ENCODE measurements around the gene CLEC5A.
"Not testable (repeated sequence)": the region's sequence is repeated elsewhere in the genome, so short reads cannot be mapped to it uniquely, and the experiment has no call there.

CLEC5A gene

DNA sequence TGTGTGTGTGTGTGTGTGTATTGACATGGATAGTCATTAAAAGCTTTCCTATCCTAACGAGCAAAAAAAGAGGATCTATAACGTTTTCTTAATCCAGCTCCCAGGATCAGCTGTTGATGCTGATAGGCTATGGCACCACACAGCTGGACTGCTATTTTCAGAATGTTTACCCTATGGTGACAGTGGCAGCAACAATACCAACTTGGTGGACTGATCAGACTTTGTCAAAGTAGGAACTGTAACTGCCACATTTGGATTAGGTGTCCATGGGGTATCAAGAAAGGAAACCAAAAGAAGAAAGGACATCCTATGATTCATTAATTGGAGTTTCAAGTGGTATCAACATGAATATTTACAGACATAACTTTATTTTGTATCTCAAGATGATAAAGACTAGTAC lies 2.7 kb upstream of the CLEC5A start:
- FAIRE-seq (no peak), DNase-seq (ENCODE audit: insufficient read length, low spot score) (no peak)

DNA sequence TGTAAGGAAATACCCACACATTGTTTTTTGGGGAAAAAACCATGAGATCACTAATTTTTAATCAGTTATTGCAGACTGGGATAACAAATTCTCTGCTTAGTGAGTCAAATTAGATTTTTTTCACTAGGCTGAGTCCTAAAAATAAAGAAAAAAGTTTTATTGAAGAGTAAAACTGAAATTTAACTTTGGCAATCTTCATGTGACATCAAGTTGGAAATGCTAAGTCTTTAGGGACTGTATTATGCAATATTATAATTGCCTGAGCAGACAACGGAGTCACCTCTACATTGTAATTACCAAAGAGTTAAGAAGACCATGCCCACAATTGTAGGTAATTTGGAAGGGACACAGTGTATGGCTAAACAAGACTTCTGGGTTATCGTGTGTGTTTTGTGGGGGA lies 2.2 kb upstream of the CLEC5A start:
- no peak for FAIRE-seq
- no peak for DNase-seq (ENCODE audit: insufficient read length, low spot score)

DNA sequence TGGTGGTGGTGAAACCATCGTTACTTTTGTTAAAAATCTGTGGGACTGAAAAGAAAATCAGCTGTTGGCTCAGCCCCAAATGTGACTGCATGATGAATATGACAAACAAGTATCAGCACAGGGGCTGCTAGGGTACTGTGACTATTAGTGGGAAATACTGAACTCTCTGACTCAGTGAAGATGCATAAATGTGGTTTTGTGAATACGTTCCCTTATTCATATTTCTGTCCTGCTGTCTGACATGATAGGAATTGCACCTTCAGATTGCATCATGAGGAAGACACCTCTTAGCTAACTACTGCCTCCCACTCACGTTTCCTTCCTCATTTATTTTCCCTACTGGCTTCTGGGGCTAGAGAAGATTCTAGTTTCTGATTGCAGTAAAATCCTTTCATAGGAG lies 1.4 kb downstream of the CLEC5A start:
- FAIRE-seq (no peak), DNase-seq (ENCODE audit: insufficient read length, low spot score) (no peak)

DNA sequence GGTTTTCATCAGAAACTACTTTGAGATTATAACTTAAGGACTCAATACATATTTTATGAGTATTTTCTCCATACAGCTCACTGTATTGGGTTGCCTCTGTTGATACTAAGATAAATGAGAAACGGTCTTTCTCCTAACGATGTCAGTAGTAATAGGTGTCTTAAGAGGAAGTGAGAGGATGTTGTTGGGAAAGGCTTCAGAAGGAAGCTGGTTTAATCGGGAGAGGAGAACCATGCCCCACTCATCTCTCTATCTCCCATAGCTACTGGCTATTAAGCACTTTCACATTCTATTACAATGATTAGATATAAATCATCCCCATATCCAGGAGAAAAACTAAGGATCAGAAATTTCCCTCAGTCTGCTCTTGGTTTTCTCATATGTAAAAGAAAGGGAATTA lies 2.0 kb downstream of the CLEC5A start:
- FAIRE-seq (no peak), DNase-seq (ENCODE audit: insufficient read length, low spot score) (no peak)

DNA sequence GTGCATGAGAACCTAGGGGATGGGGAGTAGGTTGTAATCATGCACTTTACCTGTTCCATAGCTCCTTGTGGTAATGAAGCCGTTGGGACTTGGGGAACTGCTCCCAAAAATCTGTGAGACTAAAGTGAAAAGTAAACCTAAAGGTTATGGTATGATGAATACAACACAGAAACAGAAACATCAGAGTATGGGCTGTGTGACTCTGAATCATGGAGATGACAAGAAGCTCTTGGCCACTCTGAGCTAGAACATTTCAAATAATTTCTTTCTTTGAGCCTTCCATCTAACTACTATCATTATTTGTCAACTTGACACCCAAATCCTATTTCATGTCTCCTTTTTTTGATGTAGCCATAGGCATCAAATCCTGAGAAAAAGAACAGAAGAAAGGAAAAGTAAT lies 2.9 kb downstream of the CLEC5A start:
- no peak for FAIRE-seq
- no peak for DNase-seq (ENCODE audit: insufficient read length, low spot score)

DNA sequence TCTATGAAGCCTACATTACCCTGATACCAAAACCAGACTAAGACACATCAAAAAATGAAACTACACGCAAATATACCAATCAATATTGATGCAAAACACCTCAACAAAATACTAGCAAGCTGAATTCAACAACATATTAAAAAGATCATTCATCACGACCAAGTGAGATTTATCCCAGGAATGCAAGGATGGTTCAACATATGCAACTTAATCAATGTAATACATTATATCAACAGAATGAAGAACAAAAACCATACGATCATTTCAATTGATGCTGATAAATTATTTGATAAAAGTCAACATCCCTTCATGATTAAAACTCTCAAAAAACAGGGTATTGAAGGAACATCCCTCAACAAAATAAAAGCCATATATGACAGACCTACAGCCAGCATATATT lies 5.7 kb downstream of the CLEC5A start:
- FAIRE-seq = no peak

DNA sequence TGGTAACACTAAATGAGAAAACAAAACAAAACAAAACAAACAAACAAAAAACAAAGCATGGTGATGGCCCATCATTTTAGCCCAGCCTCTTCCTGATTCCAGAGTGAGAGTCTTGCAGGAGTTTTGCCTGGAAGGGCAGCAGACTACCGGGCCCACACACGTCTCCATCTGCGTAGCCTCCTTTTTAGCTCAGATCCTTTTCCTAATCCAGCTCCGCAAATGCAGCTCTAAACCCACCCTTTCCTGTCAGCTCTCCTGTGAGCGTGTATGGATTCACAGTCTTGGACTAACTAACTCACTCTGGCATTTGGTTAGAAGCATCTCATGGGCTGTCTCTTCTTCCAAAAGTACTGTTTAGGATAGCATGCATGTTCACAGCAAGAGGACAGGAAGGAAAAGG lies 16.6 kb downstream of the CLEC5A start:
- DNase-seq (ENCODE audit: insufficient read length, low spot score) = no peak
- FAIRE-seq = no peak

More for the DNA sequence above, 5.7 kb downstream of the CLEC5A start:
- no peak for DNase-seq (ENCODE audit: insufficient read length, low spot score)

DNA sequence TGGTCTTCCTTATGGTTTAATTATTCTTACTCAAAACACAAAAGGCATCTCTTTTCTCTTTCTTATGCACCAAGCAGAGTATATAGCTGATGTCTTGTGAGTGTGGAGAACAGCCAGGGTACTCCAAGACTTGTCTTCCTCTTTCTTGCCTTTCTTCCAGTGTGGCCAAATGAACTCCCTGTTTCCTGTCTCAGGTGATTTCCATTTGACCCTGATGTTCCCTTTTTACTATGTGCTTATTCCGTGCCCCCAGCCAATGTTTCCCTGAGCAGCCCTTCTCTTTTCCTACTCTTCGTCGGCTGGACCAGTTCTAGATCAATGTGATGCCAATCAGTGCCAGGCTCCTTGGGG lies 18.0 kb downstream of the CLEC5A start:
- no peak for FAIRE-seq
- DNase-seq (ENCODE audit: insufficient read length, low spot score) = no peak

DNA sequence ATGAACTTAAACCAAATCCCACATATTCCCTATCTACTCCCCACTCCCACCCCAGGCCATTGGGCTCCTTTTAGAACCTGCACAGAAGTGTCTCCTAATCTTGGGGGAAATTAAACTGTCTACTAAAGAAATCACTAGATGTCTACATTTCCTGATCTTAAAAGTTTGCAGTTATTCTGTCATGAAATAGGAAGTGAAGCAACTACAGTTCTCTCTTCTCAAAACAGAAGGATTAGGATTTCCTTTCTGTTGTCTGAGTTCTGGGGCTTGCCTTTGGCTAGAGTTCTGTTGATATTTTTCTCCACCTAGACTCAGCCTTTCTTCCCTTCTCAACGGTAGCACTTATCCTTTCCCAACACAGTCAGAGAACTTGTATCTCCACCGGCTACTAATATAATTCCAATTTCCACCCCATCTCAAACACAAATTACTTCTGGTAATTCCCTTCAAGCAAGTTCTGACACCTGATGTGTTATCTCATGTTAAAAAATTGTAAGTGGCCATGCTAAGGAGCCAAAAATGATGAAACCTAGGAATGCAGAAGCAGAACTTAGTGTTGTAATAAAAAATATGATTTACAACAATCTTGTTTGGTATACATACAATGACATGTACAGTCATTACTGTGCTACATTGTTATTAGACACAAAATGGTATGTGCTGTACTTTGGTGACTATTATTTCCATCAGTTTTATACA lies 18.5 kb downstream of the CLEC5A start:
- no peak for FAIRE-seq
- no peak for DNase-seq (ENCODE audit: insufficient read length, low spot score)

DNA sequence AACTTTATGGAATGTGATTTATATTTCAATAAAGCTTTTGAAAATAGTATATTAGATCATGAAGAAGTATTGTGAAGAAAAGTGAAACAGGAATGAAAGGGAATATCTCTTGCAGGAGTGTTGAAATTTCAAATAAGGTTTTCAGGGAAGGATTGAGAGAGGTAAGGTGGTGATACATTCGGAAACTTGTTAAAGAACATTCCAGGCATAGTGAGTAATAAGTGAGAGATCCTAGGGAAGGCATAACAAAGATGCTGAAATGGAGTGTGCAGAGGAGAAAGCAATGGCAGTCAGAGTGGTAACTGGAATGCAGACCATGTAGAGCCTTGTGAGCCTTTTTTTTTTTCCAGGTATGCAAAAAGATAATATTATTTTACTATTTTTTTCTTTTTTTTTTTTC lies 26.5 kb downstream of the CLEC5A start:
- DNase-seq (ENCODE audit: insufficient read length, low spot score) (no peak), FAIRE-seq (no peak)

DNA sequence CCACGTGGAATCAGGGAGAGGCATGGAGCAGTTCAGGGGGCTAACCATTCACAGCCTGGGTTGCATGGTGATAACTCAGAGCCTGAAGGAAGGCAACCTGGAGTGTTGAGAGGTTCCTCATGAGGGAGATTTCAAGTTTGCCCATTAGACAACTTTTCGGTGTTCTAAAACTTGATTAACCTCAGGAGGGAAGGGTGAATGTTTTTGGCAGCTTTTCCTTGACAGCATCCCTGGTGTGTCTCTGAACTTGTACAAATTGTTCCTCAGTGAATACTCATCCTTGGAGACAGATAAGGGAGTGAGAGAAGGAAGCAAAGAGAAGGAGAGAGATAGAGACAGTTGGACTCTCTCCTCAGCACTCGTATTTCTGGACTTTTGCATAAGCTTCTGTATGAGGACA lies 30.7 kb downstream of the CLEC5A start, which contains the start of gene OR9A4:
TSS of gene OR9A4 (plus strand) at position 301 of the 400 bp plus-strand sequence. CDS start 2,477 bp downstream, outside the sequence.
- FAIRE-seq = no peak
- no peak for DNase-seq (ENCODE audit: insufficient read length, low spot score)

DNA sequence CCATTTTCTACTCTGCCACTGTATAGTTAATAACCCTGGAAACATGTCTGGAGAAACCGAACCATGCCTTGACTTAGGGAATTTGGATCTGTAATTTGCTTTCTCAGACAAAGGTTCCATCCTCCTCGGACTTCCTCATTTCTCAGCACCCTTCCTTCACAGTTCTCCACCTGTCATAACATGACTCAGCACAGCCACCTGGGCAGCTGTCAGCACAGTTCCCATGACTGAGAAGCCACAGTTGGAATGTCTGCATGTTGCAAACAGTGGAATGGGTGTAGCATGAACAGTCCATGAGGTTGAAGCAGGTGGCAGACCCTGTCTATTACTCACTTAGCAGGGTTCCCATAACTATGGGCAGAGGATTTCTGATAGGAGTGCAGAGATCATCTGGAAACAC lies 31.2 kb downstream of the CLEC5A start:
- no peak for DNase-seq (ENCODE audit: insufficient read length, low spot score)
- no peak for FAIRE-seq

DNA sequence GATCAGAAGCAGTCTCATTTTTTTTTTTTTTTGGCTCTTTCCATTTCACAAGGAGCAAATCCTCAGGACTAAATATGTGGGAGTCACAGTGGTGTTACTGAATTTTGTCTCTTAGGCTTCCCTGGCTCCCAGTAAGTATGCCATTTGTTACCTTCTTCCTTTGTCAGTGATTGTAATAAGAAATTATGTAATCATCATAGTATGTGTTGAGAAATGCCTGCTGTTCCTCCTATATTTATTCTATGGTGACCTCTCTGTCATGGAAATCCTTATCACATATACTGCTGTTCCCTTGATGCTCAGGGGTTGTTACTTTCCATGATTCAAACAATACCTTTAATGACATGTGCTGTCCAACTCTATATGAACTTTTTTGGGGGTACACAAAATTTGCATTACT lies 35.4 kb downstream of the CLEC5A start:
- FAIRE-seq = no peak

DNA sequence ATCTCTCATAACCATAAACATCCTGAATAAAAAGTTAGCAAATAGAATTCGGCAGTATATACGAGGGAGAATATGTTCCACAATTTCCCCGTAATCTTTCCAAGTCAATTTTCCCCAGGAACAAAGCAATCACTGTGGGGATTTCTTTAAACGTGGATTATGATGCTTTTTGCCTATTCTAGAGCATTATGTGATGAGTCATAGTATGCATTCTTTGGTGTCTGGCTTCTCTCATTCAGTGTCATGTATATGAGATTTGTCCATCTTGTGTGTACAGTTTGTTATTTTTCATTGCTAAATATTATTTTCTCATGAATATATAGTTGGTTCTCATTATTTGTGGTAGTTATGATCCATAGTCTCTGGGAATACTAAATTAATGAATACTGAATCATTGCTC lies 40.5 kb downstream of the CLEC5A start:
- DNase-seq (ENCODE audit: insufficient read length, low spot score) = no peak
- no peak for FAIRE-seq

More for the DNA sequence above, 35.4 kb downstream of the CLEC5A start:
- DNase-seq (ENCODE audit: insufficient read length, low spot score) = no peak

DNA sequence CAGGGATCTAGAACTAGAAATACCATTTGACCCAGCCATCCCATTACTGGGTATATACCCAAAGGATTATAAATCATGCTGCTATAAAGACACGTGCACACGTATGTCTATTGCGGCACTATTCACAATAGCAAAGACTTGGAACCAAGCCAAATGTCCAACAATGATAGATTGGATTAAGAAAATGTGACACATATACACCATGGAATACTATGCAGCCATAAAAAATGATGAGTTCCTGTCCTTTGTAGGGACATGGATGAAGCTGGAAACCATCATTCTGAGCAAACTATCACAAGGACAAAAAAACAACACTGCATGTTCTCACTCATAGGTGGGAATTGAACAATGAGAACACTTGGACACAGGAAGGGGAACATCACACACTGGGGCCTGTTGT lies 47.4 kb downstream of the CLEC5A start:
- not testable (repeated sequence) for FAIRE-seq; DNase-seq (ENCODE audit: insufficient read length, low spot score)

DNA sequence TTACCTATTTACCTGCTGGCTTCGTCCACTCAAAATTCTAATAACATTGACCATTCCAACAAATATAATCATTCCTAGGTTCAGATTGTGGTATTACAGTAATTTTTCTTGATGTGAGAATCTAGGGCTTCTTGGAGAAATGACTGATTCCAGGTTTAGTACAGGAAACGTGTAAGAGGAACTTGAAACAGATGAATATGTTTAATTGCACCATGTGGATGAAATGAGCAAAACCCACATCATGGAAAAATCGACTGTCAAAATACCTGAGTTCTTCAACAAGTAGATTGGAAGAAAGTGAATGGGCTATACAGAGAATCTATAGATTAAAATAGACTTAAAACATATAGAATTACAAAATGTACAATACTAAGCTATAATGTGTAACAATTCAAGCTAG lies 55.4 kb downstream of the CLEC5A start:
- FAIRE-seq (no peak), DNase-seq (ENCODE audit: insufficient read length, low spot score) (no peak)

DNA sequence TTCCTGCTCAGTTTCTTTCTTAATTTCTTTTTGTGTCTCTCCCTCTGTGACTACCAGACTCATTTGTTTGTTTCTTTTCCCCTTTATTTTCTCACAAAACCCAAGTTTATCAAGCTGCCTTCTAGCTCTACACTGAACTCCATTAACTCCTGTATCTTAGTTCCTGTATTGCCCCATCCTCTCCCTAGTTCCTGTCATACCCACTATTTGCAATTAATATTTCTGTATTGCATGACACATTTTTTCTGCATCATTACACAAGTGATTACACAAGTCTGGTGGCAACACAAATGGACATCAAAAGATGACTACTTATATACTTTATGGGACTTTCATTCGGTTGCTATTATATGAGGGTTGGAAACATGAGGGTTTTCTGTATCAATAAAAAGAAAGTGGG lies 57.5 kb downstream of the CLEC5A start:
- FAIRE-seq (no peak), DNase-seq (ENCODE audit: insufficient read length, low spot score) (no peak)

DNA sequence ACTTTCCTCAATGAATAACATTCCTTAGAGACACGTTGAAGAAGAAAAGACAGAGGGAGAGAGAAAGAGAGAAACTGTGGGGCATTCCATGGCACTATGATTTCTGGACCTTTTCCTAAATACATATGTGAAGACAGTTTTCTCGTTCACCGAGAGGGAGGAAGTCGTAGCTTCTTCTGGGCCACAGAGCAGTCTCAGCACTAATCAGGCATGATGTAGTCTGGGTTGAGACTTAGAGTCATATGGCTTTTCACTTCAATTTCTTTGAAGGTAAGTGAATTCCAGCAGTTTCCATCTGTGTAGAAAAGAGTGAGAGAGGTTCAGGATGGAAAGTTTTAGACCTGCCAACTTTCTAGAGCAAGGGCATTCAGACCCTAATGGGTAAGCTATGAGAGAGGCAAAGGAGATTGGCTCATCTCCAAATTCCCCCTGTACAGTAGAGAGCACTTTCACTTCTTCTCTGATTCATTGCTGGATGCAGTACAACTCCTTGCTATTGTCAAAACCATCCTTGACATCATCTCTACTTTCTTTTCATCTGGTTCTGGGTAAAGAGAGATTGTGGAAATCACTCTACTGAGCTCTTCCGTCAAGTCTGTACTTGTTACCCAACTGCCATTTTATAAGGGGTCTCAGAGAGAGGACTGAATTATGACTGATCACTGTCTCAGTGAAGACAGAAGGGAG lies 62.1 kb downstream of the CLEC5A start:
- FAIRE-seq (peak; percentile 8), DNase-seq (ENCODE audit: insufficient read length, low spot score) (no peak)

DNA sequence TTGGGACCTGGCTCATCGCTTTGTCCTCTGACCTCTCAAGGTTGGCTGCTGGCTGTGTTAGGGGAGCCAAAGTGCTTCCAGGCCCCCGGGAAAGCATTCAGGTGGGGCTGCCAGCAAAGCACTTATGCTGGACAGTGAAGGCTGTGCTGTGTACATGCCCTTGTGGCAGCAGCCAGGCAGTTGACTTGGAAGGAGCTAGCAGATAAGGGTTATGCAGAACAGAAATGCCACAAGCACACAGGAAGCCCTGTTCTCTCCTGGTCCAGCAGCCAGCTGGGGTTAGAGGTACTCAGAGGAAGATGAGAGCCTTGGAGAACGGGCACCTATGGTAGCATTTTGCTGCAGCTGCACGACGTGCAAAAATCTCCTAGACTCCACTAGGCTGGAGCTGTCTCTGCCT lies 65.8 kb downstream of the CLEC5A start:
- FAIRE-seq = no peak

DNA sequence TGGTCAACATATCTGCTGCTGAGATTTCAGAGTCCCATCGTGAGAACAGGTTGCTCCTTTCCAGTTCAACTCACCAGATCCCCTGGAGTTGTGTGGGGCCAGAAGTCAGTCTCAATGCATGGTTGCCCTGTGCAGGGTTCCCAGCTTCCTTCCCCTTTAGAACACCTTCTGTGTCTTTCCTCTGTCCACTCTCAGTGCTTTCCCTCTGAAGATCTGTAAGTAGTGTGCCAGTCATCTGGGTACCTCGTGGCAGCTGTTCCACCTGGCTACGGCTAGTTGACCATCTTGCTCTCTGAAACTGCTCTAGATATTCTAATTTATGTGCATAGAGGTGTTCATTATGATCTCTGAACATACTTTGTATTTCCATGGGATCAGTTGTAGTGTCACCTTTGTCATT lies 69.4 kb downstream of the CLEC5A start:
- DNase-seq (ENCODE audit: insufficient read length, low spot score) (no peak), FAIRE-seq (no peak)

More for the DNA sequence above, 65.8 kb downstream of the CLEC5A start:
- DNase-seq (ENCODE audit: insufficient read length, low spot score) = no peak
